ENCODE measurements around the gene TMOD2.

Gene TMOD2

DNA sequence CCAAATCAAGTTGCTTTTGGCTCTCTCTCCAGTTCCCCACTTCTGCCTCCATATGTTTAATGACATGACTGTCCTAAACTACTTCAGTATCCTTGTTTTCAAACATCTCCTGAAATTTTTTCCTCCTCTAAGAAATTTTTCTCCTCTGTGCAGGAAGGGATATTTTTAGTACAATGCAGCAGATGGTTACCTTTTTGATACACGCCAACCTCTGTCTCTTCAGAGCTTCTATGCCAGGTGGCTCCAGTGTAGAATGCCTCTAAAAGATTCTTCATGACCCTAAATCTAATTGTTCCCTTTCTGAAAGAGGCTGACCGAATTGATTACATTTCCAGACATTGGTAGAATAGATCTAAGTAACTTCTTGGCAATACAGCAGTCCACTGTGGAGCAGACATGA lies 111.7 kb downstream of the TMOD2 start:
- DNase-seq, result no peak

DNA sequence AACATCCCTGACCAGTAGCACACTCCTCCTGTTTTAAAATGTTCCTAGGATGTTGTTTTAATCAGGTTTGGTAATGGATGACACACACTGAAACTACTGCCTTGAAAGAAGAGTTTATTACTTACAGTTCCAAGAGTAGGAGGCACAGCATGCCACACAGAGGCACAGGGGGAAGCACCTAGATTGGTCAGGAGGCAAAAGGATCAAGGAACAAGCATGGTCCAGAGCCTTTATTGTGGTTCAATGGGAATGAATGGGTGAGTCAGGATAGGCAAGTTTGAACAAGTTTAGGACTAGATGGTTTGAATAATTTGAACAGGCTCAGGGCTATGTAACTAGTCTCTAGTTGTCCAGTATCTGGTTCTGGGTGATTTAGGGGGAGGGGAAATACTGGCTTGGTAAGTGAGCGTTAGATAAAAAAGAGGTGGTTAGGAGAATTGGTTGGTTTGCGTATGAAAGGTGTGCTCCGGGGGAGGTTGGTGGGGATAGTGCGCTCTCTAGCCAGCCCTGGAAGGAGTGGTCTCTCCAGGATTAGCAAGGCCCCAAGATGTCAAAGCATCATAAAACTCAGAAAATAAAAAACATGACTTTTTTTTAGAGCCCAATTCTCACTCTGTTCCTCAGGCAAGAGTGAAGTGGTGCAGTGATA lies 113.1 kb downstream of the TMOD2 start:
- DNase-seq, result no peak

DNA sequence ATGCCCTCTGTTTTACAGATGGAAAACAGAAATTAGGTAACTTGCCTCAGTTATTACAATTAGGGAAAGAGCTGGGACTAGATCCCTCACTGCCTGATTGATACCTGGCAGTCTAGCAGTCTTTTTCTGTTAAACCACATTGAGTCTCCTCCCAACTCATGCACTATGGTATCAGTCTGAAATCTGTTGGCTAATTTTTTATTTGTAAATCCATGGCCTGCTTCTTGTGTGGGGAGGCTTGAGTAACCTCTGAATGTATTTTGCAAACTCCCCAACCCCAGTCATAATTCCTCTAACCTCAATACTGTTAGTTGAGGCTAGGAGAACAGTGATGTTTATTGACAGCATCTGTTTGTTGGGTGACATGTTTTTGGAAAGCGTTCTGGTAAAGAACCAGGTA lies 113.9 kb downstream of the TMOD2 start:
- no peak for DNase-seq
